ENCODE results near the gene CCR5AS.

CCR5AS gene

GRCh38 chr3:46314517-46314916 lies 92.3 kb downstream of the CCR5AS start:
- TF ChIP-seq, protein P1, sequence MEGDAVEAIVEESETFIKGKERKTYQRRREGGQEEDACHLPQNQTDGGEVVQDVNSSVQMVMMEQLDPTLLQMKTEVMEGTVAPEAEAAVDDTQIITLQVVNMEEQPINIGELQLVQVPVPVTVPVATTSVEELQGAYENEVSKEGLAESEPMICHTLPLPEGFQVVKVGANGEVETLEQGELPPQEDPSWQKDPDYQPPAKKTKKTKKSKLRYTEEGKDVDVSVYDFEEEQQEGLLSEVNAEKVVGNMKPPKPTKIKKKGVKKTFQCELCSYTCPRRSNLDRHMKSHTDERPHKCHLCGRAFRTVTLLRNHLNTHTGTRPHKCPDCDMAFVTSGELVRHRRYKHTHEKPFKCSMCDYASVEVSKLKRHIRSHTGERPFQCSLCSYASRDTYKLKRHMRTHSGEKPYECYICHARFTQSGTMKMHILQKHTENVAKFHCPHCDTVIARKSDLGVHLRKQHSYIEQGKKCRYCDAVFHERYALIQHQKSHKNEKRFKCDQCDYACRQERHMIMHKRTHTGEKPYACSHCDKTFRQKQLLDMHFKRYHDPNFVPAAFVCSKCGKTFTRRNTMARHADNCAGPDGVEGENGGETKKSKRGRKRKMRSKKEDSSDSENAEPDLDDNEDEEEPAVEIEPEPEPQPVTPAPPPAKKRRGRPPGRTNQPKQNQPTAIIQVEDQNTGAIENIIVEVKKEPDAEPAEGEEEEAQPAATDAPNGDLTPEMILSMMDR (IDR thresholded peaks at IDR 0.05; ENCODE audit: low read depth, low read length, missing control alignments) = no peak
- no peak for DNase-seq (ENCODE audit: extremely low read depth, low read depth)

More at GRCh38 chr3:46314517-46314916, 92.3 kb downstream of the CCR5AS start:
- H3K4me3 ChIP-seq (replicated peaks; ENCODE audit: low read depth, low read length) = no peak overlapping the region
